Astrocyte of the cerebellum (primary cell): ENCODE results near the gene WDR72.

Source experiments
- DNase-seq: peaks from one replicate; pipeline ENCODE4 v3.0.0-alpha.2; 2011; ENCODE audit warnings: low read depth
- H3K4me3 ChIP-seq: 2 replicates; pipeline ENCODE4 v1.5.1; 2011; ENCODE audit warnings: mild to moderate bottlenecking, low read depth, low read length, moderate library complexity
- in situ Hi-C: cut with HindIII; loops from 2 replicates; pipeline ENCODE4 v1.10.0; 2017; ENCODE audit warnings: low sequenced_read_pairs
- TF ChIP-seq, protein P1 (sequence below): IDR thresholded peaks from 2 replicates; pipeline ENCODE4 v1.5.1; 2012; ENCODE audit warnings: low read length, low read depth, moderate library complexity, mild to moderate bottlenecking; ENCODE audit errors: missing control alignments

Gene WDR72

DNA sequence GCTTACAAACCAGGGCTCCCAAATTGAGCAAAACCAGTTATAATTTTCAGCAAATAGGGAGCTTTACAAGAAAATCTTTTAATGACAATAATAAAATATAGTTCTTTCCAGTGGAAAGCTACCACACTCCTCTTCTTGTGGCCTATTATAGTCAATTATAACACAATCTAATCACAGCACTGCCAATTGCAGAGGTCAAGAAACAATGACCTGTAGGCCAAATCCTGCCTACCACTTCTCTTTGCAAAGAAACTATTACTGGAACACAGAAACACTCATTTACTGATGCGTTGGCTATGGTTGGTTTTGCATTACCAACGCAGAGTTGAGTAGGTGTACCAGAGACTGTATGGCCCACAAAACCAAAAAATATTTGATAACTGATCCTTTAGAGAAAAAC, 110.5 kb downstream of the WDR72 start:
- no peak for DNase-seq
- TF ChIP-seq, protein P1, sequence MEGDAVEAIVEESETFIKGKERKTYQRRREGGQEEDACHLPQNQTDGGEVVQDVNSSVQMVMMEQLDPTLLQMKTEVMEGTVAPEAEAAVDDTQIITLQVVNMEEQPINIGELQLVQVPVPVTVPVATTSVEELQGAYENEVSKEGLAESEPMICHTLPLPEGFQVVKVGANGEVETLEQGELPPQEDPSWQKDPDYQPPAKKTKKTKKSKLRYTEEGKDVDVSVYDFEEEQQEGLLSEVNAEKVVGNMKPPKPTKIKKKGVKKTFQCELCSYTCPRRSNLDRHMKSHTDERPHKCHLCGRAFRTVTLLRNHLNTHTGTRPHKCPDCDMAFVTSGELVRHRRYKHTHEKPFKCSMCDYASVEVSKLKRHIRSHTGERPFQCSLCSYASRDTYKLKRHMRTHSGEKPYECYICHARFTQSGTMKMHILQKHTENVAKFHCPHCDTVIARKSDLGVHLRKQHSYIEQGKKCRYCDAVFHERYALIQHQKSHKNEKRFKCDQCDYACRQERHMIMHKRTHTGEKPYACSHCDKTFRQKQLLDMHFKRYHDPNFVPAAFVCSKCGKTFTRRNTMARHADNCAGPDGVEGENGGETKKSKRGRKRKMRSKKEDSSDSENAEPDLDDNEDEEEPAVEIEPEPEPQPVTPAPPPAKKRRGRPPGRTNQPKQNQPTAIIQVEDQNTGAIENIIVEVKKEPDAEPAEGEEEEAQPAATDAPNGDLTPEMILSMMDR = no peak
- in situ Hi-C loops = no loop called here
- H3K4me3 ChIP-seq = no peak overlapping the region

GRCh38 chr15:53644660-53645059, 114.8 kb downstream of the WDR72 start:
- no peak overlapping the region for H3K4me3 ChIP-seq
- DNase-seq = no peak
- TF ChIP-seq, protein P1 = no peak
- in situ Hi-C loops = no loop called here

DNA sequence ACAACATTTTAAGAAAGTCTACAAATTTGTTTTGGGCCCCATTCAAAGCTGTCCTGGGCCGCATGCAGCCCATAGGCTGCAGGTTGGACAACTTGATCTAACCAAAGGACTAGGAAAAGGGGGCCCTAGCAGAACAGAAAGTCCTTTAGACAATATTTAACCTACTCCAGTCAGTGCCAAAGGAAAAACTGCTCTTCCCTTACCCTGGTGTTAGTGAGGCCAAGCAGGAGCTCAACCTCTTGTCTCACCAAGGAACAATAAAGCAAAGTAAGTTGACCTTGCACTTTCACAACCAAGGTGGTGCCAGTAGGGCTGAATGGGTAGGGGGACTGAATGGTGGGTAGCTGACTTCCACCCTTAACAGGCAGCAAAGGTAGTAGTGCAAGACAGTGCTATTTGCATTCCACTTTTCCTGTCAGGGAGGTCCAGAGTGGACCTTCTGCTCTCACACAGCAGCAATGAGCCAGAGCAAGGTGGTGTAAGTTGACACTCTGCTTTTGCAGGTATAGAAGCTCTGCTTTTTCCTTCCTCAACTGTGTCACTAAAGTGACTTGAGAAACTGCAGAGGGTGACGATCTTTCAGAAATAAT, 124.9 kb downstream of the WDR72 start:
- in situ Hi-C loops = no loop called here
- TF ChIP-seq, protein P1 = no peak
- no peak for DNase-seq
- H3K4me3 ChIP-seq = no peak overlapping the region

DNA sequence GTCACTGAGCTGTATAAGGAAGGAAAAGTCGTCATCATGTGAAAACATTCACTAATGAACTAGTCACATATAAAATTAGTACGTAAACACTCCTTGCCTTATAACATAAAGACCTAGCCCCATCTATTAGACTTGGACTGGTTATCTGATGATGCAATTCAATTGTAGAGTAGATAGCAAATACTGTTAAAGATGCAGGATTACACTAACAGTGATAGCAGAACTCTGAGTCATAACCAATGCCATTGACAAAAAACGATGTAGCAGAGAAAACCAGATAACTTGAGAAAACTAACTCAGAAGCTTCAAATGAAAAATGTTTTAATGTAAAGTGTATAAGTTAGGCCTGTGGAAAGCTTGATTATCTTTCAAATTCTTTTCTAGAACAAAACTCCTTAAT, 132.2 kb downstream of the WDR72 start:
- no peak for DNase-seq
- no peak overlapping the region for H3K4me3 ChIP-seq
- in situ Hi-C loops = no loop called here
- TF ChIP-seq, protein P1 = no peak

- in situ Hi-C loops = no loop called here
- DNase-seq = no peak
- no peak overlapping the region for H3K4me3 ChIP-seq
- TF ChIP-seq, protein P1 = no peak
Measured at GRCh38 chr15:53625962-53626845, 133.3 kb downstream of the WDR72 start.

GRCh38 chr15:53625260-53625659, 134.2 kb downstream of the WDR72 start:
- no peak for DNase-seq
- TF ChIP-seq, protein P1 = no peak
- no peak overlapping the region for H3K4me3 ChIP-seq
- in situ Hi-C loops = no loop called here
